ENCODE data around the gene TBL1XR1.

The TBL1XR1 gene

GRCh38 chr3:176974279-176974678, 223.0 kb downstream of the TBL1XR1 start:
- no peak for DNase-seq
- Histone ChIP-seq H3K27me3 (ENCODE audit: control insufficient read depth in 1 of 2, insufficient read depth in 1 of 2, low read length in 2 of 2) (no peaks in the 10 kb centered on the region), H2AK5ac (ENCODE audit: low read length, severe bottlenecking) (no peak overlapping the region), H2BK120ac (ENCODE audit: low read depth, low read length) (no peak overlapping the region), H3K14ac (ENCODE audit: low read length in 2 of 2) (no peak overlapping the region), H2AFZ (ENCODE audit: low read depth, low read length) (no peak overlapping the region), H3K18ac (ENCODE audit: low read depth in 1 of 2, low read length in 2 of 2) (no peak overlapping the region), H3K4ac (ENCODE audit: low read depth in 1 of 2, low read length in 2 of 2) (no peak overlapping the region), H3K4me1 (ENCODE audit: control insufficient read depth, insufficient read depth, low read depth, low read length) (no peaks in the 10 kb centered on the region), H2BK12ac (ENCODE audit: low read length in 2 of 2) (no peak overlapping the region), H2BK5ac (ENCODE audit: low read depth, low read length, poor library complexity, severe bottlenecking) (no peak overlapping the region), H3K4me3 (ENCODE audit: insufficient read depth in 1 of 2, low read depth in 1 of 2, low read length in 2 of 2) (no peak overlapping the region), H3K79me1 (replicated peaks; ENCODE audit: low read length, poor library complexity, severe bottlenecking) (no peaks in the 10 kb centered on the region), H4K8ac (ENCODE audit: low read length) (no peak overlapping the region), H3K36me3 (ENCODE audit: control insufficient read depth in 1 of 2, insufficient read depth in 2 of 2, low read depth in 1 of 2, low read length in 2 of 2) (no peaks in the 10 kb centered on the region), H3K9ac (ENCODE audit: low read length) (no peak overlapping the region), H2BK15ac (ENCODE audit: low read depth, poor library complexity, severe bottlenecking) (no peak overlapping the region), H3K9me3 (ENCODE audit: control insufficient read depth, low read length) (no peaks in the 10 kb centered on the region), H4K91ac (ENCODE audit: low read length) (no peak overlapping the region), H3K27ac (ENCODE audit: low read length, poor library complexity, severe bottlenecking) (no peak overlapping the region), H3K23ac (ENCODE audit: low read length in 2 of 2) (no peak overlapping the region), H3K4me2 (ENCODE audit: low read length, poor library complexity, severe bottlenecking) (no peak overlapping the region)
- WGBS, result 83% methylated on average over 3 of the region's 4 CpGs

- H3K27ac ChIP-seq (ENCODE audit: low read length, poor library complexity, severe bottlenecking), result no peak overlapping the region
- no peak overlapping the region for H4K8ac ChIP-seq (ENCODE audit: low read length)
- H3K23ac ChIP-seq (ENCODE audit: low read length in 2 of 2), result no peak overlapping the region
- no peak overlapping the region for H3K4me3 ChIP-seq (ENCODE audit: insufficient read depth in 1 of 2, low read depth in 1 of 2, low read length in 2 of 2)
- WGBS, result 96% methylated on average over 4 of the region's 5 CpGs
- no peak overlapping the region for H2BK120ac ChIP-seq (ENCODE audit: low read depth, low read length)
- no peak overlapping the region for H3K4me2 ChIP-seq (ENCODE audit: low read length, poor library complexity, severe bottlenecking)
- no peak overlapping the region for H2AFZ ChIP-seq (ENCODE audit: low read depth, low read length)
- no peak overlapping the region for H4K91ac ChIP-seq (ENCODE audit: low read length)
- H3K27me3 ChIP-seq (ENCODE audit: control insufficient read depth in 1 of 2, insufficient read depth in 1 of 2, low read length in 2 of 2), result no peaks in the 10 kb centered on the region
- no peak overlapping the region for H3K4ac ChIP-seq (ENCODE audit: low read depth in 1 of 2, low read length in 2 of 2)
- H2AK5ac ChIP-seq (ENCODE audit: low read length, severe bottlenecking), result no peak overlapping the region
- H3K9ac ChIP-seq (ENCODE audit: low read length), result no peak overlapping the region
- H3K9me3 ChIP-seq (ENCODE audit: control insufficient read depth, low read length), result no peaks in the 10 kb centered on the region
- no peak overlapping the region for H3K18ac ChIP-seq (ENCODE audit: low read depth in 1 of 2, low read length in 2 of 2)
- no peak overlapping the region for H2BK15ac ChIP-seq (ENCODE audit: low read depth, poor library complexity, severe bottlenecking)
- H2BK12ac ChIP-seq (ENCODE audit: low read length in 2 of 2), result no peak overlapping the region
- no peak for DNase-seq
- H2BK5ac ChIP-seq (ENCODE audit: low read depth, low read length, poor library complexity, severe bottlenecking), result no peak overlapping the region
- H3K4me1 ChIP-seq (ENCODE audit: control insufficient read depth, insufficient read depth, low read depth, low read length), result no peaks in the 10 kb centered on the region
- H3K14ac ChIP-seq (ENCODE audit: low read length in 2 of 2), result no peak overlapping the region
- H3K79me1 ChIP-seq (replicated peaks; ENCODE audit: low read length, poor library complexity, severe bottlenecking), result no peaks in the 10 kb centered on the region
- H3K36me3 ChIP-seq (ENCODE audit: control insufficient read depth in 1 of 2, insufficient read depth in 2 of 2, low read depth in 1 of 2, low read length in 2 of 2), result no peaks in the 10 kb centered on the region
Observed at GRCh38 chr3:176971613-176972174, 225.6 kb downstream of the TBL1XR1 start.

DNA sequence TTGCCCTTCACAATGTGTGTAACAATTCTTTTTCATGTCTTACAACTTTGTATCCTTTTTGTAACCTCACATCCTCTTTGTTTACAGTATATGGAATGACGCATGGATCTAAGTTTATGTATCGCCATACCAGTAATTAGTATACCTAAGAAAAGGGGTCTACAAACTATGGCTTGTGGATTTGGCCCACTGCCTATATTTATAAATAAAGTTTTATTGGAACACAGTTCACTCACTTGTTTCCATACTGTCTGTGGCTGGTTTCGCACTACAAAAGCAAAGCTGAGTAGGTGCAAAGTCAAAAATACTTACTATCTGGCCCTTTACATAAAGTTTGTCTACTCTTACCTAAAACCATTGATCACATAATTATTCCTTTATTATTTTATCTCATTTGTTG, 226.5 kb downstream of the TBL1XR1 start:
- H3K4ac ChIP-seq (ENCODE audit: low read depth in 1 of 2, low read length in 2 of 2), result no peak overlapping the region
- no peaks in the 10 kb centered on the region for H3K79me1 ChIP-seq (replicated peaks; ENCODE audit: low read length, poor library complexity, severe bottlenecking)
- H3K14ac ChIP-seq (ENCODE audit: low read length in 2 of 2), result no peak overlapping the region
- no peak overlapping the region for H2AFZ ChIP-seq (ENCODE audit: low read depth, low read length)
- no peak overlapping the region for H3K18ac ChIP-seq (ENCODE audit: low read depth in 1 of 2, low read length in 2 of 2)
- no peaks in the 10 kb centered on the region for H3K27me3 ChIP-seq (ENCODE audit: control insufficient read depth in 1 of 2, insufficient read depth in 1 of 2, low read length in 2 of 2)
- no peak overlapping the region for H3K9ac ChIP-seq (ENCODE audit: low read length)
- H3K9me3 ChIP-seq (ENCODE audit: control insufficient read depth, low read length), result no peaks in the 10 kb centered on the region
- no peak overlapping the region for H2BK12ac ChIP-seq (ENCODE audit: low read length in 2 of 2)
- no peaks in the 10 kb centered on the region for H3K36me3 ChIP-seq (ENCODE audit: control insufficient read depth in 1 of 2, insufficient read depth in 2 of 2, low read depth in 1 of 2, low read length in 2 of 2)
- H4K91ac ChIP-seq (ENCODE audit: low read length), result no peak overlapping the region
- DNase-seq, result no peak
- H2BK5ac ChIP-seq (ENCODE audit: low read depth, low read length, poor library complexity, severe bottlenecking), result no peak overlapping the region
- H3K4me1 ChIP-seq (ENCODE audit: control insufficient read depth, insufficient read depth, low read depth, low read length), result no peaks in the 10 kb centered on the region
- no peak overlapping the region for H3K23ac ChIP-seq (ENCODE audit: low read length in 2 of 2)
- H2BK15ac ChIP-seq (ENCODE audit: low read depth, poor library complexity, severe bottlenecking), result no peak overlapping the region
- H3K4me3 ChIP-seq (ENCODE audit: insufficient read depth in 1 of 2, low read depth in 1 of 2, low read length in 2 of 2), result no peak overlapping the region
- H2AK5ac ChIP-seq (ENCODE audit: low read length, severe bottlenecking), result no peak overlapping the region
- H2BK120ac ChIP-seq (ENCODE audit: low read depth, low read length), result no peak overlapping the region
- H3K4me2 ChIP-seq (ENCODE audit: low read length, poor library complexity, severe bottlenecking), result no peak overlapping the region
- H3K27ac ChIP-seq (ENCODE audit: low read length, poor library complexity, severe bottlenecking), result no peak overlapping the region
- no peak overlapping the region for H4K8ac ChIP-seq (ENCODE audit: low read length)
- WGBS, result 93% methylated on average over 1 of the region's 3 CpGs

DNA sequence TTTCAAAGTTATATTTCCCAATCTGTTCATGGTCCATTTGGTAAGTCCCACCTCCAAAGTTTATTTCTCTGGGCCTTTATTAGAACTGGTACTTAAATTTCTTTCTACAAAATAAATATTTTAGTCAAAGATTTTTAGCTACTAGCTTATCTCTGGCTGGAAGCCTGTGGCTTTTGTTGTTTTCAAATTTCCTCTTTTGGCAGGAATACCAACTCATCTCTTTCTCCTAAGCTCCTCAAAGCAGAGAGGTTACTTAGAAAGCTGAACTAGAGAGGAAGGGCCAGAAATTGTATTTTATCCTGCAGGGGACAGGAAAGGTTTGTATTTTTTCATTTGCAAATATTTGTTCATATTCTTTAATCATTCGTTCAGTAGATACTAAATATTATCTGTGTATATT, 227.8 kb downstream of the TBL1XR1 start:
- Histone ChIP-seq H2BK5ac (ENCODE audit: low read depth, low read length, poor library complexity, severe bottlenecking) (no peak overlapping the region), H3K27me3 (ENCODE audit: control insufficient read depth in 1 of 2, insufficient read depth in 1 of 2, low read length in 2 of 2) (no peaks in the 10 kb centered on the region), H3K4me3 (ENCODE audit: insufficient read depth in 1 of 2, low read depth in 1 of 2, low read length in 2 of 2) (no peak overlapping the region), H2AK5ac (ENCODE audit: low read length, severe bottlenecking) (no peak overlapping the region), H3K4ac (ENCODE audit: low read depth in 1 of 2, low read length in 2 of 2) (no peak overlapping the region), H2BK120ac (ENCODE audit: low read depth, low read length) (no peak overlapping the region), H3K36me3 (ENCODE audit: control insufficient read depth in 1 of 2, insufficient read depth in 2 of 2, low read depth in 1 of 2, low read length in 2 of 2) (no peaks in the 10 kb centered on the region), H3K79me1 (replicated peaks; ENCODE audit: low read length, poor library complexity, severe bottlenecking) (no peaks in the 10 kb centered on the region), H2AFZ (ENCODE audit: low read depth, low read length) (no peak overlapping the region), H3K18ac (ENCODE audit: low read depth in 1 of 2, low read length in 2 of 2) (no peak overlapping the region), H2BK12ac (ENCODE audit: low read length in 2 of 2) (no peak overlapping the region), H3K4me1 (ENCODE audit: control insufficient read depth, insufficient read depth, low read depth, low read length) (no peaks in the 10 kb centered on the region), H3K9ac (ENCODE audit: low read length) (no peak overlapping the region), H3K4me2 (ENCODE audit: low read length, poor library complexity, severe bottlenecking) (no peak overlapping the region), H3K9me3 (ENCODE audit: control insufficient read depth, low read length) (no peaks in the 10 kb centered on the region), H3K23ac (ENCODE audit: low read length in 2 of 2) (no peak overlapping the region), H3K27ac (ENCODE audit: low read length, poor library complexity, severe bottlenecking) (no peak overlapping the region), H4K91ac (ENCODE audit: low read length) (no peak overlapping the region), H4K8ac (ENCODE audit: low read length) (no peak overlapping the region), H2BK15ac (ENCODE audit: low read depth, poor library complexity, severe bottlenecking) (no peak overlapping the region), H3K14ac (ENCODE audit: low read length in 2 of 2) (no peak overlapping the region)
- no peak for DNase-seq
- no CpG with 5 or more reads among the region's 1 CpG for WGBS
